CD4-positive, alpha-beta T cell treated with Interleukin-6 for 4 hours (primary cell): Measurements from ENCODE around the gene CCDC85B.
"Not testable (repeated sequence)": the region's sequence is repeated elsewhere in the genome, so short reads cannot be mapped to it uniquely, and the experiment has no call there.

Experiments used
- DNase-seq: peaks from one replicate; pipeline ENCODE4 v3.0.0-alpha.2; 2020; ENCODE audit warnings: mixed read lengths

Gene CCDC85B

DNA sequence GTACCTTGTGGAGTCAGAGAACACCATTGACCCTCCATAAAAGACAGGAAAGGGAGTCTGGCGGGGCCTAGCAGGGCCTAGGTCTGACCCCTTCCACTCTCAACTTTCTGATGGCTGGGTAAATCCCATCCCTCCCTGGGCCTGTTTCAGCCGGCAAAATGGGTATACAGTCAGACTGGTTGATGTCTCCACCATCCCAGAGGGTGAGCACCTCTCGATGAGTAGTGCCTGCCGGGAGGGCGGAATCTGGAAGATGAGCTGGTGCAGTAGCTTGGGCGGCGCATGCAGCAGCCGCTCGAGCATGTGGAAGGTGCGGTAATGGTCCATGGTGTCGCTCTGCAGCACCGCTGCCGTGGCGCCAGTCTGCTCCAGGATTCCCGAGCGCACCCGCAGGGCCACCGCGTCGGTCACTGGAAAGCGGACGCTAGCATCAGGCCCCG lies 2.7 kb upstream of the CCDC85B start:
- DNase-seq = peak; percentile 43

DNA sequence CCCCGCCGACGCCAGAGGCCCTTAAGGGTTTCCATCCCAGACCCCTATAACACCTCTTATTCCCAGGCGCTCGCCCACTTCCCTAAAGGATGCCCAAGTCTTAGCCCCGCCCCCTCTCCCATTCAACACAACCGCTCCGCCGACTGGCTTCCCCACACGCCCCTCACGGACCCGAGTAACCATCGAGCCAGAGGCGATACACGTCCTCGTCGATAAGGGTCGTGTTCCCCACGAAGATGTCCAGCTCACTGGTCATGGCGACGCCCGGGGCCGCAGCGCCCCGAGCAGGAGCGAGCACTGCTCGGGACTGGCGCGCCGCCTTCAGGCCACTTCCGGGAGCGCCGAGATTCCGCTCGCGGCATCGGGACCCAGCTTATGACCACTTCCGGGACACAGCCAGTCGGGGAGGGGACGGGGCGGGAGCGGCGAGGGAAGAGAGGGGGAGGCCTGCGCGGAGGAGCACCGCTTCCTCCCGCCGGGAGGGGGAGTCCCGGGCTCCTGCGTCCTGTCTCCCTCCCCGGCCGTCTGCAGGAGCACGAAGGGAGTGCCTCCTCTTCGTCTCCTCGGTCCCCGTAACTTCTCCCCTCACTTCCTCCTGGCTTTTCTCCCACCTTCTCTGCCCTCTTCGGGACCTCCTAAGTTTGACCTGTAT lies 2.2 kb upstream of the CCDC85B start, which contains the start of gene FIBP:
TSS of gene FIBP (minus strand) at position 309 of the 652 bp plus-strand sequence. CDS start at position 256, 53 bp downstream.
- DNase-seq = peak; percentile 96

DNA sequence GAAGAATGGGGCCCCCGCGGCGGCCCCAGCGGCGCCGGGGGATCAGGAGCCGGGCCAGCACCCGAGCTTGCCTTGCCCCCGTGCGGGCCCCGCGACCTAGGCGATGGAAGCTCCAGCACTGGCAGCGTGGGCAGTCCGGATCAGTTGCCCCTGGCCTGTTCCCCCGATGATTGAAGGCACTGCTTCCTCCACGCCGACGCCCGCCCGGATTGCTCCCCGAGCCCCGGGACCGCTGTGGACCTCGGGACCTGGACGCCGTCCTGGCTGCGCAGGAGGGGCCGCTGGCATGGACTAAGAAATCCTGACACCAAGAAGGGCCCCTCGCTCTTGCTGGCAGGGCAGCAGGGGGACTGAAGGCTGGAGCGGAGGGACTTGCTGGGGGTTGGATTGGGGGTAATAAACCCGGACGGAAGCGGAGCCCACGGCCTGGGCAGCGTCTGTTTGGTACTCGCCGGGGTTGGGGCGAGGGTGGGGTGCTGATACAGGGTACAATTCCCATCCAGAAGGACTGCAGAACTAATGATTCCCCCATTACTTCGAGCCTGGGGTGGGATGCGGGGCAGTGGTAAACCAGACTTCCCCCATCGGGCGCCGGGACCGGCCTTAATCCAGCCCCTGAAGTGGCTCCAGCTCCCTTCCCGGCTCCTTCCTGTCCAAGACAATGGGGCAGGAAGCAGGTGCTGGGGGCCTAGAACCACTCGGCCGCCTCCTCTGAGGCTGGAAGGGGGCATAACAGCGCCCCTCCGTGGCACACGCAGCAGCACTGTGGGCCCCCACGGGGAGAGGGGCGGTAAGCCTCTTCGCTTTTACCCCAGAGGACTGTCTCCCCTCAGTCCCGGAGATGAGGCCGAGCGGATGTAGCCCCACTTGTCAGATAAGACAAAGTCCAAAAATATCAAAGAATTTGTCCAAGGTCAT lies 1.0 kb downstream of the CCDC85B start:
- DNase-seq = no peak

DNA sequence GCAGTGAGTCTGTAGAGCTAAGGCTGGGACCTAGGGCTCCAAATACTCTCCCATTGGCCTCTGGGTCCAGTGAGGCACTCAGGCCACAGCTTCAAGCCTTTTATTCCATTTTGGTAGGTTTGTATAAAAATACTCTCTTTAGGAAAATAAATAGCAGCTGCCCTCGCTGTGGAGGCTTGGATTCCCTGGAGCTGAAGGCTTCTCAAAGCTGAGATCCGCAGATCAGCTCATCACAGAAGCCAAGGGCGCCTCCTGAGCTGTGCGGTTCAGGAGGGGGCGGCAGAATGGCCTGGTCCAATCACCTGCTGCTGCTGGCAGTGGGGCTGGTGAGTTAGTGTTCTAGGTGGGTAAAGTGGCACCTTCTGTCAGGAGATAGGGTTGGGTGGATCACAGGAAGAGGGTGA lies 1.7 kb downstream of the CCDC85B start:
- not testable (repeated sequence) for DNase-seq

- no peak for DNase-seq
Observed at GRCh38 chr11:65892661-65893317, 2.3 kb downstream of the CCDC85B start.

- peak; percentile 54 for DNase-seq
Observed at GRCh38 chr11:65894034-65894591, 3.6 kb downstream of the CCDC85B start.

- no peak for DNase-seq
Observed at GRCh38 chr11:65895482-65895981, 5.1 kb downstream of the CCDC85B start.

DNA sequence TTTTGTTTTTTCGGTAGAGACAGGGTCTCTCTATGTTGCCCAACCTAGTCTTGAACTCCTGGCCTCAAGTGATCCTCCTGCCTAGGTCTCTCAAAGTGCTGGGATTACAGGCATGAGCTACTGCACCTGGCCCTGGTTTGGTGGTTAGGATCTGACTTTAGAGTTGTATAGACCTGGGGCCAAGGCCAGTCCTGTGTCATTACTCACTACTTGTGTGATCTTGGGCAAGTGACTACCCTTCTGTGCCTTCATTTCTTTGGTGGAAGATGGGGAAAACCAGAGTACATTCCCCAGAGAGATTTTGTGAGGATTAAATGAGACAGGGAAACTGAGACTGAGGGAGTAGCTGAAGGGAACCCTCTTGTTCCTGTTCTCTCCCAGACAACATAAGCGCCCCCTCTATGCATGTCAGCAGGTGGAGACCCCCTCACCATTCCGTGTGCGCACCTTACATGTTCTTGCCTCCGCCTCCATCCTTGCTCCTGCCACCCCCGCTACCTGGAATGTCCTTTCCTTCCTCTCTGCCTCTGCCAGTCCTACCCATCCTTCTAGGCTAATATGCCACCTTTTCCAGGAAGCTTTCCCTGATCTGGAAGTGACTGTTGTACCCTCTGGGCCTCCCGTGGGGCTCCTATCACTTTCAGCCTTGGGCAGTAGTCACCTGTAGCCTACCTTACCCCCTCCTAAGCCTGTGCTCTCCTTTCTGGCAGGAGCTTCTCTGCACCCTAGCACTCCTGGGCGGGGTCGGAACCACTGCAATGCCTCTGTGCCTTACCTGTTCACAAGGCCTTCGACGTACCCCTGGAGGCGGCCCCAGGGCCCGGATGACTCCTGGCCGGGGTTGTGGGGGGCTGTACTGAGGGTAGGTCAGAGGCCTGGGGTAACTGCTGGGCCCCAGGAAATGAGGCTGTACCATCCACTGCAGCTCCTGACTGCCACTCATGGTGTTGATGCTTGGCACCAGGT lies 5.8 kb downstream of the CCDC85B start:
- DNase-seq = no peak

DNA sequence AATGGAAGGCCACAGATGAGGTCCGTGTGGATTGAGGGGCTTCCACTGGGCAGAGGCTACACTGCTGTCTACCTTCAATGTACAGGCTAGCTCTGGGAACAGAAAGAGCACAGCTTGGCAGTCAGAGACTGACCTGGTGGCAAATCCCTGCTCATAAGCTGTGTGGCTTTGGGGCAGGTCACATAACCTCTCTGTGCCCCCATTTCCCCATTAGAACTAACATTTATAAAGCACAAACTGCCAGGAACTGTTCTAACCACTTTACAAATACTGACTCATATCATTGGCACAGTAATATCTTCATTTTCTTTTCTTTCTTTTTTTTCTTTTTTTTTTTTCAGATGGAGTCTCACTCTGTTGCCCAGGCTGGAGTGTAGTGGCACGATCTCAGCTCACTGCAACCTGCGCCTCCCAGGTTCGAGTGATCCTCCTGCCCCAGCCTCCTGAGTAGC lies 6.6 kb downstream of the CCDC85B start:
- DNase-seq = no peak

- DNase-seq = no peak
Observed at GRCh38 chr11:65898656-65899355, 8.3 kb downstream of the CCDC85B start.

DNA sequence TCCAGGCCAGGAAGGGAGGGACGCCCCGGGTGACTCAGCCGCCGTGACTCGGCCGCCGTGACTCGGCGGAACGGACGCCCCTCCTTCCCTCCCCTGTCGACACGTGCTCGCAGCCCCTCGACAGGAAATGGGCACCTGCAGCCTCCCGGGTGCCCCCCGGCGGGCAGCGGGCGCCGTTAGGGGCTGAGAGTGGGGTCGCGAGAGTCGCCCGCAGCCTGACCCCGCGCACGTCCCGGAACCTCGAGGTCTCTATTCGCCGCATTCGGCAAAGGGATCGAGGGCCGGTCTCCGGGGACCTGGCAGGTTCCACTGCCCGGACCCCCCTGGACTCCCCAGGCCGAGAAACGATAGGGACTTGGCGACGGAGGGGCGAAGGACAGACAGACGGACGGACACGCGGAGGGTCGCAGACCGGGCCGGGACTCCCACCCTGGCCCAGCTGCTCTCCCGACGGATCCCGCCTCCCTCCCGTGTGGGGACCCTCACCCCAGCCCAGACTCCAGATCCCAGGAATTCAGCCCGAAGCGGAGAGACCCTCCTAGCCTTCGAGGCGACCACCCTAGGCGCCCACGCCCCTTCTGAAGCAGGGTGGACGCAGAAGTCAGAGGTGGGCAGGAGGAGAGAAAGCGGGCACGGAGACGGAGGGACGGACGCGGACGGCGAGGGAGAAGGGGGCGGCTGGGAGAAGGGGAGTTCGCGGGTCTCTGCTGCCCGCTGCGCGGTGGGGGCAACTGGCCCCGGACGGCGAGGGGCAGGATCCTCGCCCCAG lies 9.1 kb downstream of the CCDC85B start:
- DNase-seq = peak; percentile 67

DNA sequence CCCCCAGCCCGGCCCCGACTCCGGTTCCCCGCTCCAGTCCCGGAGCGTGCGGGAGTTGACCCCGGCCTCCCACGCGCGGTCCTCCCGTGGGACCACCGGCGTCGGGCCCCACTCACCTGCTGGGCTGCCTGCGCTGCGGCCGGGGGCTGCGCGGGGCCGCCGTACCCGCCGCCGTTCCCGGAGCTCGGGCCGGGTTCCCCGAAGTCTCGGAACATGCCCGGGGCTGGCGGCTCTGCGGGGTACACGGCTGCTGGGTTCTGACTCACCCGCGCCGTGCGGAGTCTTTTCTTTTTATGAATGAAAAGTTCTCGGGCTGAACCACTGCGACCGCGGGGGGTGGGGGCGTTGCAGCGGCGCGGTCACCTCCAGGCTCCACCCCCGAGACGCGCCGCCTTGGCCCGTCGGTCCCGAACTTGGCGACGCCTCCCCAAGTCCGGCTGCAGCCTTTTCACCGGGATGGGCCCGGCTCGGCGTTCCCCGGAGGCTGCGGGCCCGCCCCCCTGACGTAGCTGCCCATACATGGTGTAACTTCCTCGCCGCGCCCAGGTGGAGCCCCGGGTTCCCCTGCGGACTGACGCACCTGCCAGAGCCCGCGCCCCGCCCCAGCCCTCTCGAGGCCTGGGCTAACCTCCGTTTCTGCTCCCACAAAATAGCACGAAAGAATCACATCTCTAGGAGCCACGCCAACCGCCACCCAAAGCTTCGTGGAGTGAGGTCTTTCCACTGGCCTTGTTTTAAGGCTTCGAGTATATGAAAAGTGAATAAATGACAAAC lies 9.8 kb downstream of the CCDC85B start, which contains the start of gene FOSL1:
TSS of gene FOSL1 (minus strand) at position 264 of the 774 bp plus-strand sequence. CDS start at position 215, 49 bp downstream.
- DNase-seq = peak; percentile 95

GRCh38 chr11:65900899-65901180 lies 10.4 kb downstream of the CCDC85B start:
- no peak for DNase-seq

GRCh38 chr11:65903068-65903481 lies 12.6 kb downstream of the CCDC85B start:
- DNase-seq = no peak

DNA sequence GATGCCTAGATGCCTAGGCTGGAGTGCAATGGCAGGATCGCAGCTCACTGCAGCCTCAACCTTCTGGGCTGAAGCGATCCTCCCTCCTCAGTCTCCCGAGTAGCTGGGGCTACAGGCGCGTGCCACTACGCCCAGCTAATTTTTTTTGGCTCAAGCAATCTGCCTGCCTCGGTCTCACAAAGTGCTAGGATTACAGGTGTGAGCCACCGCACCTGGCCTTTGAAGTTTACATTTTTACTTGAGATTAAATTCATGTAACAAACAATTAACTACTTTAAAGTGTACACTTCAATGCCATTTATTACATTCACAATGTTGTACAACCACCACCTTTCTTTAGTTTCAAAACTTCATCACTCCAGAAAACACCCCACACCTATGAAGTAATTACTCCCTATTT lies 13.2 kb downstream of the CCDC85B start:
- no peak for DNase-seq

DNA sequence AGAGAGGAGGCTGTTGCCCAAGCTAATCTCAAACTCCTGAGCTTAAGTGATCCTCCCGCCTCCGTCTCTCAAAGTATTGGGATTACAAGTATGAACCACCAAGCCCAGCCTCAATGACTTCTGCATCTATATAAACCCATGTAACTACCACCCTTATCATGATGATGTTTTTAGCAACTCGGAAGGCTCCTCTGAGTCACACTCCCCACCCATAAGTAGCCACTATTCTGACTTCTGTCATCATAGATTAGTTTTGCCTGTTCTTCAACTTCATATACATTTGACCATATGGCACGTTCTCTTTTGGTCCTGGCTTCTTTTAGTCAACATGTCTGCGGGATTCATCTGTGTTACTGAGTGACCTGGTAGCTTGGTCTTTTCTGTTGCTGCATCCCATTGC lies 16.1 kb downstream of the CCDC85B start:
- no peak for DNase-seq

GRCh38 chr11:65907878-65908277 lies 17.4 kb downstream of the CCDC85B start:
- no peak for DNase-seq

GRCh38 chr11:65911682-65912568 lies 21.5 kb downstream of the CCDC85B start:
- DNase-seq = no peak
